NCI-H774 (cell line): ENCODE data around the gene RAB4A.

Experiments
- DNase-seq: peaks from one replicate; lab custom pipeline; 2025; lab: John Stamatoyannopoulos, UW

The RAB4A gene

GRCh38 chr1:229339520-229339919 is 68.6 kb downstream of the RAB4A start:
- no peak for DNase-seq

DNA sequence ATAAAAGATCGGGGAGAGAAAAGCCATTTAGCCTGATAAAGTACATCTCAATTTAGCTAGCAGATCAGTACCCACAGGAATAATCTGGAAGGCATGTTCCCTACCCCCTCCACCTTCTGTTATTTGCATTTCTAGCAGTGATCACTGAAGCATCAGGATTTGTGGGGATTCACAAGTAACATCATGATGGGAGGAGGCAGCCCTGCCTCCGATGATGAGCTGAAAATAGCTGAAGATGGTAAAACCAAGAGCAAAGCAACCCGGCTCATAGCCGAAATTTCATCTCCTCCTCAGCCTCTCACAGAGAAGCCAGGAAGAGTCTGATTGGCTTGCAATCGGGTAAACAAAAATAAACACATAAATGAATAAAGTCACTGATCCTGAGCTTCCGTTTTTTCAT is 69.6 kb downstream of the RAB4A start:
- DNase-seq, result no peak

- peak; percentile 82 for DNase-seq
These were observed 71.1 kb downstream of the RAB4A start for GRCh38 chr1:229341774-229342655.

DNA sequence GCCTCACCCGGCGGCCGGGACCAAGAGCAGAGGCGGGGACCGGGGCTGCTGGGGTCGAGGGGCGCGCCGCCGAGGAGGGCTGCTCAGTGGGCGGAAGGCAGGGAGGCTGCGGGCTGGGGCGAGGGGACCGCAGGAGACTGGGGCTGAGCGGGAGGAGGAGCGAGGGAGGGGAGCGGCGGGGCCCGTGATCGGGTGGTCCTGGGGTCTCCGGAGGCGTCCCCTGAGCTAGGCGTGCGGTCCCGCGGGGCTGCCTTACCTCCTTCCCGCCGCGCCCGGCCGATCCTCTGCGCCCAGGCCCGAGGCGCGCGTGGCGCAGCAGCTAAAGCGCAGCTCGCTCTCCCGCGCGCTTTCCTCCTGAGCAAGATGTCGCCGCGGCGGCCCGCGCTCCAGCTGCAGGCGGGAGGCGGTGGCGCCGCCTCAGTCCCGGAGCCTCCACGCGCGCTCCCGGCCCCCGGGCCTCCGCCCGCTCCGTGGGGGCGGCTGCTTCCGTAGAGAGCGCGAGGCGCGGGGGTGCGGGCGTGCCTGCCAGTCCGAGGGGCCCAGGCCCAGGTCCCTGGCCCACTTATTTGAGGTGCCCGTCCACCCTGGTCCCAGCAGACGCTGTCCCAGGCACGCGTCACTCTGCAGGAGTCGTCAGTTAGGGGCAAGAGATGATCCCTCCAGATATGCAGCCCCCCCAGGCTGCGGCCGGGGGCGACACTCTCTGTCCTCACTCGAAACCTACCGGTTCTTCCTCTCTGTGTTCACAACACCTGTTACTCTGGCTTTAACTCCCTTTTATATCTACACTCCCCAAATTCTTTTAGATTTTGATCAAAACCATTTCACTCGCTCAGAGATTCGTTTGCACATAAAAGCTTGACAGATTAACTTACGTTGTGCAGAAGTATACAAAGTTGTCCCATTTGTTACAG is 72.0 kb downstream of the RAB4A start, which contains the start of gene CCSAP:
TSS of gene CCSAP (minus strand) at position 392 of the 914 bp plus-strand sequence. CDS start 582 bp downstream, outside the sequence.
- DNase-seq, result peak; percentile 66

DNA sequence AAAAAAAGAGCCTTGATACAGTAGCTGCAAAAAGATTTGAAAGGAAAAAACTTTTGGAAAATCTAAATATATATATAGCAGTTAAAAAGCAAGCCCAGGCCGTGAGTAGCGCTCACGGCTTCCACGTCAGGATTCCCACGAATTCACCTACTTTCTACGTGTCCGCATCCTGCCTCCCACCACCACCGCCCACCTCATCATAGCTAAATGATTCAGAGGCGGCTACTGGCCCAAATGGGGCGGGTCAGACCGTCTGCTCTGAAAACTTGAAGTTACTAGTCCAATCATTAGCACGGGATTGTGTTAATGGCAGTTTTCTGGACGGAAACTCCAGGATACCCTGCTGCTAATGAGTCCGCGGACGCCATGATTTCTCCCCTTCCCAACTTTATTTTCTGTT is 73.2 kb downstream of the RAB4A start:
- peak; percentile 4 for DNase-seq

DNA sequence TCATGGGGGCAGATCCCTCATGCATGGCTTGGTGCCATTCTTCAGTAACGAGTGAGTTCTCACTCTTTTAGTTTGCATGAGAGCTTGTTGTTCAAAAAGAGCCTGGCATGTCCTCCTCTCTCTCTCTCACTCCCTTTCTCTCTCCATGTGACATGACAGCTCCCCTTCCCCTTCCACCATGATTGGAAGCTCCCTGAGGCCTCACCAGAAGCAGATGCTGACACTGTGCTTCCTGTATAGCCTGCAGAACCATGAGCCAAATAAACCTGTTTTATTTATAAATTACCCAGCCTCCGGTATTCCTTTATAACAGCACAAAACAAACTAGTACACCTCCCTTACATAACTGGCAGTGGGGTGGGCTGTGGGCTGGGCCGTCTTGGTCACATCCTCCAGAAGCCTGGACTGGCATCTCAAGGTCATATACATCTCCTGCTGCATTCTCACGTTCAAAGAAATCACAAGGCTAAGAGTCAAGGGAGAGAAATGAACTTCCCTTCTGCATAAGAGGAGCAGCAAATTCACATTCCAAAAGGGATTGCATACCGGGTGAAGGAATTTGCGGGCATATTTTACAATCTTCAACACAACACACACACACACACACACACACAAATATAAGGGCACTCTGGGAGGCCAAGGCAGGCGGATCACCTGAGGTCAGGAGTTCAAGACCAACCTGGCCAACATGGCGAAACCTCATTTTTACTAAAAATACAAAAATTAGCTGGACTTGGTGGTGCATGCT is 74.2 kb downstream of the RAB4A start:
- DNase-seq, result no peak

GRCh38 chr1:229347528-229347927 is 76.6 kb downstream of the RAB4A start:
- no peak for DNase-seq

- DNase-seq, result no peak
These were observed 78.8 kb downstream of the RAB4A start for GRCh38 chr1:229349463-229350385.

DNA sequence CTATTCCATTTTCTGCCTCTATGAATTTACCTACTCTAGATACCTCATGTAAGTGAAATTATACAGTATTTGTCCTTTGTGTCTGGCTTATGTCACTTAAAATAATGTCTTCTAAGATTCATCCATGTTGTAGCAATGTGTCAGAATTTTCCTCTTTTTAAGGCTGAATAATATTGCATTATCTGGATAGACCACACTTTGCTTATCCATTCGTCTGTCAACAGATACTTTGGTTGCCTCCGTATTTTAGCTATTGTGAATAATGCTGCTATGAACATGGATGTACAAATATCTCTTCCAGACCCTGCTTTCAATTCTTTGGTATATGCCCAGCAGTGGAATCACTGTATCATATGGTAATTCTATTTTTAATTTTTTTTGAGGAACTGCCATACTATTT is 82.1 kb downstream of the RAB4A start:
- DNase-seq, result no peak

GRCh38 chr1:229354226-229354625 is 83.3 kb downstream of the RAB4A start:
- DNase-seq, result no peak
